GM12872 (cell line): Measurements from ENCODE around the gene LMTK2.

Source experiments
- CTCF ChIP-seq: IDR thresholded peaks from 3 replicates; pipeline ENCODE4 v1.5.1; 2011; ENCODE audit warnings: low read depth, mild to moderate bottlenecking, low read length, moderate library complexity; ENCODE audit not compliant: insufficient read depth

LMTK2 gene

GRCh38 chr7:98251231-98251600 is 144.6 kb downstream of the LMTK2 start:
- no peak for TF ChIP-seq CTCF

GRCh38 chr7:98251601-98252424 is 145.2 kb downstream of the LMTK2 start, which contains the start of gene TECPR1:
Gene TECPR1, minus strand, starts transcription at chr7:98252232. Its CDS starts 6,086 bp downstream, at chr7:98246146.
- TF ChIP-seq CTCF, result no peak

GRCh38 chr7:98252425-98253054 is 145.9 kb downstream of the LMTK2 start:
- TF ChIP-seq CTCF, result no peak

GRCh38 chr7:98254516-98254915 is 147.9 kb downstream of the LMTK2 start:
- TF ChIP-seq CTCF, result no peak

GRCh38 chr7:98254951-98255610 is 148.4 kb downstream of the LMTK2 start:
- no peak for TF ChIP-seq CTCF

GRCh38 chr7:98256431-98256830 is 149.8 kb downstream of the LMTK2 start:
- TF ChIP-seq CTCF, result no peak

GRCh38 chr7:98257701-98258100 is 151.0 kb downstream of the LMTK2 start:
- no peak for TF ChIP-seq CTCF
